Nephron (organoid): Measurements from ENCODE around the gene TNFRSF8.

ENCODE experiments used
- H3K27ac Mint-ChIP-seq, 3 experiments: 2 replicates each; pipeline ENCODE4 v1.8.0; 2020; ENCODE audit warnings: mixed read lengths in 3 of 3, mild to moderate bottlenecking in 2 of 3, moderate library complexity in 1 of 3
- H3K27me3 Mint-ChIP-seq: 2 replicates; pipeline ENCODE4 v1.8.0; 2021; ENCODE audit warnings: low read depth, mild to moderate bottlenecking, moderate library complexity, mixed read lengths
- H3K36me3 Mint-ChIP-seq: 2 replicates; pipeline ENCODE4 v1.8.0; 2020; ENCODE audit warnings: low read depth, mixed read lengths
- H3K4me1 Mint-ChIP-seq: 2 replicates; pipeline ENCODE4 v1.8.0; 2020; ENCODE audit warnings: mixed read lengths
- H3K4me3 Mint-ChIP-seq, 3 experiments: 2 replicates each; pipeline ENCODE4 v1.8.0; 2020; ENCODE audit warnings: mild to moderate bottlenecking in 3 of 3, mixed read lengths in 3 of 3, moderate library complexity in 2 of 3
- H3K9me3 Mint-ChIP-seq: 2 replicates; pipeline ENCODE4 v1.8.0; 2020; ENCODE audit warnings: mixed read lengths
- TF ChIP-seq, protein P1 (sequence below), 3 experiments: fragments of 200-600 bp; sonication (generic); IDR thresholded peaks; one replicate each; pipeline ENCODE4 v1.5.0; 2021; ENCODE audit warnings: antibody characterized with exemption in 3 of 3; ENCODE audit not compliant: unreplicated experiment in 3 of 3

The TNFRSF8 gene

DNA sequence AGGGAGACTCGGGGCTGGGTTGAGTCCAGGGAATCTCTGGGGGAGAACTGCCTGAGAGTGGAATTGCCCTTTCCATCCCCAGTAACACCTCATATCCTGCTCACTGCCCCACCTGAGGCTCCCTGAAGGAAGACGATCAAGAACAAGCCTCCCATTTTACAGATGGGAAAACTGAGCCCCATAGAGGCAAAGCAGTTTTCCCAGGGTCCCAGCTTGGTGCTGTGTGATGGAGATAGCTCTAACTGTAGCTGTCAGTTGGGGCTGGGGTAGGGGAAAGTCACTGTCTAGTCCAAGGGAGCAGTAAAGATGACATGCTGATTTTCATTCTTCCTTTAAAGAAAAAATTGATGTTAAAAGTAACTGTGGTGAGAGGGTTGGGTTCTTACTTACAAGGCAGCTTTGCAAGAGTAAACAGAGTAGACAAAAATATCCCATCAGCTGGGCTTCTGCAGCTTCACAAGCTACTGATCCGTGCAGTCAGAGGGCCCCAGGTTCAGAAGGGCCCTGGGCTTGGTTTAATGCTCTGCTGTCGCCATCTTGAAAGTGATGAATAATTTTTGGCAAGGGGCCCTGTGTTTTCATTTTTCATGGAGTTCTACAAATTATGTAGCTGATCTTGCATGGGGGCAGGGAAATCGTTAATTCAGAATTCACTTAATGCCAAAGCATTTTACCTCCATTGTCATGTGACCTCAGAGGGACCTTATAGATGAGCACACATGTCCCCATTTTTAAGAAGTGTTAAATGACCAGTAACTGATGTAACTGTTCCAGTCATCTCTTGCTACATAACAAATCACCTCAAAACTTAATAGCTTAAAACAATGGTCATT, 86.1 kb downstream of the TNFRSF8 start:
- TF ChIP-seq, protein P1, sequence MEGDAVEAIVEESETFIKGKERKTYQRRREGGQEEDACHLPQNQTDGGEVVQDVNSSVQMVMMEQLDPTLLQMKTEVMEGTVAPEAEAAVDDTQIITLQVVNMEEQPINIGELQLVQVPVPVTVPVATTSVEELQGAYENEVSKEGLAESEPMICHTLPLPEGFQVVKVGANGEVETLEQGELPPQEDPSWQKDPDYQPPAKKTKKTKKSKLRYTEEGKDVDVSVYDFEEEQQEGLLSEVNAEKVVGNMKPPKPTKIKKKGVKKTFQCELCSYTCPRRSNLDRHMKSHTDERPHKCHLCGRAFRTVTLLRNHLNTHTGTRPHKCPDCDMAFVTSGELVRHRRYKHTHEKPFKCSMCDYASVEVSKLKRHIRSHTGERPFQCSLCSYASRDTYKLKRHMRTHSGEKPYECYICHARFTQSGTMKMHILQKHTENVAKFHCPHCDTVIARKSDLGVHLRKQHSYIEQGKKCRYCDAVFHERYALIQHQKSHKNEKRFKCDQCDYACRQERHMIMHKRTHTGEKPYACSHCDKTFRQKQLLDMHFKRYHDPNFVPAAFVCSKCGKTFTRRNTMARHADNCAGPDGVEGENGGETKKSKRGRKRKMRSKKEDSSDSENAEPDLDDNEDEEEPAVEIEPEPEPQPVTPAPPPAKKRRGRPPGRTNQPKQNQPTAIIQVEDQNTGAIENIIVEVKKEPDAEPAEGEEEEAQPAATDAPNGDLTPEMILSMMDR (IDR thresholded peaks at IDR 0.05; ENCODE audit: unreplicated experiment in 3 of 3) = no peak
- peaks cover 4% of the 10 kb centered on the region for H3K9me3 Mint-ChIP-seq
- H3K27me3 Mint-ChIP-seq = peaks cover 20% of the 10 kb centered on the region
- H3K4me3 Mint-ChIP-seq = no peak overlapping the region
- peaks cover 5% of the 10 kb centered on the region for H3K4me1 Mint-ChIP-seq
- H3K27ac Mint-ChIP-seq = no peak overlapping the region
- no peaks in the 10 kb centered on the region for H3K36me3 Mint-ChIP-seq

DNA sequence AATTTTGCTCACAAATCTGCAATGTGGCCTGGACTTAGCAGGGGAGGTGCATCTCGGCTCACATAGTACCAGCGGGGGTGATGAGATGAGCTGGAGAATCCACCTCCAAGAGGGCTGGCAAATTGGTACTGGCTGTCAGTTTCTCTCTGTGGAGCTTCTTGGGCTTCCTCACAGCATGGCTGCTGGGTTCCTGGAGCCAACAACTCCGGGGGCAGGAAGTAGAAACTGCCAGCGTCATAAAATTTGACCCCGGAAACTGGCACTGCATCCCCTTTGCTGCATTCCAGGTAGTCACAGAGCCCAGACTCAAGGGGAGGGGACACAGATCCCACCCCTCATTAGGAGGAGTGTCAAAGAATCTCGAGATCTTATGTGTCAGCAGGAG, 86.7 kb downstream of the TNFRSF8 start:
- TF ChIP-seq, protein P1 (IDR thresholded peaks at IDR 0.05; ENCODE audit: unreplicated experiment in 3 of 3) = no peak
- no peak overlapping the region for H3K4me3 Mint-ChIP-seq
- H3K27me3 Mint-ChIP-seq = peaks cover 20% of the 10 kb centered on the region
- H3K27ac Mint-ChIP-seq = no peak overlapping the region
- H3K36me3 Mint-ChIP-seq = no peaks in the 10 kb centered on the region
- H3K4me1 Mint-ChIP-seq = peaks cover 5% of the 10 kb centered on the region
- H3K9me3 Mint-ChIP-seq = peaks cover 4% of the 10 kb centered on the region

DNA sequence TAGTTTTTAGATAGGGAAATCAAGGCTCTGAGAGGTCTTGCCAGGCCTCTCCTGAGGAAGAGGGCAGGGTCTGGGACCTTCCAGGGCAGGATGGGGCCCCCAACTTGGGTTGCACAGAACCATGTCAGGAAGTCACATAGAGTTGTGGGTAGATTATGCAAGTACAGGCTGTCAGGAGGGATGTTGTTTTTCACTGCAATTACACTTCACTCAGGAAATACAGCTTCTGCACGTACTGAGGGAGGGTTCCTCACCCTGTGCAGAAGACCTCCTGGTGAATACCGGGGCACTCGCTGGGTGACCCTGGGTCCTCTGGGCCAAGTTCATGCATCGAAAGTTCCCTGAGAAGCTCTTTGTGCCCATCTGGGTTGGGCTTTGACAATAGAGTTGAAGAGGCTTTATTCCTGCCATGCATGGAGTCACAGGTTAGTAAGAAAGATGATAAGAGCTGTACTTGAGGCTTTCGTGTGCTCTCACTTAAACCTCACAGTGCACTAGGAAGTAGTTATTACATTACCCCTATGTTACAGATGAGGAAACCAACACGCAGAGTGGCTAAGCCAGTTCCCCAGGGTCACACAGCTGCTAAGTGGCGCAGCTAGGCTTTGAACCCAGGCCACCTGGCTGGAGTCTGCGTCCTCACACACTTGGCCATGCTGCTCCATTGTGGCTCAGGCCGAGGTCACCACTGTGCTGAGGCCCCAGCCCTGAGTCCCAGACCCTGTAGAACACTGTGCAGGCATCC, 87.5 kb downstream of the TNFRSF8 start:
- Mint-ChIP-seq H3K36me3 (no peaks in the 10 kb centered on the region), H3K9me3 (peaks cover 4% of the 10 kb centered on the region), H3K4me1 (peaks cover 5% of the 10 kb centered on the region), H3K4me3 (no peak overlapping the region), H3K27ac (no peak overlapping the region), H3K27me3 (peaks cover 20% of the 10 kb centered on the region)
- TF ChIP-seq, protein P1 (IDR thresholded peaks at IDR 0.05; ENCODE audit: unreplicated experiment in 3 of 3) = no peak

DNA sequence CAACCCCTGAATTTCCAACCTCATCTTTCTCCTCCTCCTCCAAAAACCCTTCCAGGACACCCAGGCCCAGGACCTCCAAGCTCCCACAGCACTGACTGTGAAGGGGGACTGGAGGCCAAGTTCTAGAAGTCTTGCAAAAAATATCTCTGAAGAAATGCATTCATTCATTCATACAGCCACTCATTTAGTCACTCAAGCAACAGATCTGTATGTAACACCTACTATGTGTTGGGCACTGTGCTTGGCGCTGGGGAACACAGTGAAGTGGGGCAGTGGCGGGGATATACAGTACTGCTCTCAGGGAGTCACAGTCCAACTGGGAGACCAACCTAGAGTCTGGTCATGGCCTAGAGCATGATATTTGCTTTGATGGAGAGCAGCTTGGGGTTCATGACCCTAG, 88.4 kb downstream of the TNFRSF8 start:
- H3K27me3 Mint-ChIP-seq = peaks cover 20% of the 10 kb centered on the region
- H3K36me3 Mint-ChIP-seq = no peaks in the 10 kb centered on the region
- H3K27ac Mint-ChIP-seq = no peak overlapping the region
- H3K4me1 Mint-ChIP-seq = peaks cover 5% of the 10 kb centered on the region
- H3K9me3 Mint-ChIP-seq = peaks cover 4% of the 10 kb centered on the region
- H3K4me3 Mint-ChIP-seq = no peak overlapping the region
- TF ChIP-seq, protein P1 (IDR thresholded peaks at IDR 0.05; ENCODE audit: unreplicated experiment in 3 of 3) = no peak

DNA sequence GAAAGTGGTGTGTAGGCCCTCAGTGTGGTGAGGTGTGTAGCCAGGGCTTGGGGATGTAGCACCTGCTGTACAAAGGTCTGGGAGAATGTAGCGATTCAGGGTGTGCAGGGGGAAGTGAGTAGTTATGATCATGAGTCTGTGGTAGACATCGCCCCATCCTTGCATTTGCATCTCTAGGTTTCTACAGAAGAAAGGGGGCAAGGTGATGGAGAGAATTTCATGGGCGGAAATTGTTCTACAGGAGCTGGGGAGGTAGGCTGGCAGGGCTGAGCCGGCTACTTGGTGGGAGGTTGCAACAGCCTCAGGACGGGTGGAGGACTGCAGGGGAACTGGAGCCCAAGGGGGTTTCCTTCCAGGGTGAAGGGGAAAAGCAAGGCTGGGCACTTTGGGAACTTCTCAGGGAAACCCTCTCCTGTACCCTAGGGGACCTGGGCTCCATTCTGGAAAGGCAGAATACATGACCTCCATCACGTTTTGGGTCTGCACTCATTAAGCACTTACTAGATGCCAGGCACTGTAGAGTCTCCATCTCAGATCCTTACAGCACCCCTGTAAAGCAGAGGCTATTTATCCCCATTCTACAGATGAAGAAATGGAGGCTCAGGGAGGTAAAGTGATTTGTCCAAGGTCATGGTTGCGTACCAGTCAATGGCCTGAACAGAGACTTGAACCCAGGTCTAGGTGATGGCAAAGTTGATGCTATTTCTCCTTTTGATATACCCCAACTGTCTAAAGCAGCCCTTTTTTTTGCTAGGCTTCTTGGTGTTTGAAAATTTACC, 89.2 kb downstream of the TNFRSF8 start:
- Mint-ChIP-seq H3K27ac (no peak overlapping the region), H3K27me3 (peaks cover 13% of the 10 kb centered on the region), H3K4me1 (peaks cover 4% of the 10 kb centered on the region), H3K36me3 (no peaks in the 10 kb centered on the region), H3K4me3 (no peak overlapping the region), H3K9me3 (peaks cover 4% of the 10 kb centered on the region)
- TF ChIP-seq, protein P1 (IDR thresholded peaks at IDR 0.05; ENCODE audit: unreplicated experiment in 3 of 3) = no peak
